ENCODE data around the gene MYRIP.

GRCh38 chr3:39937874-39938273 is 128.5 kb downstream of the MYRIP start:
- TF ChIP-seq CTCF (IDR thresholded peaks at IDR 0.05; ENCODE audit: low read length) (no peak), EZH2 (IDR thresholded peaks at IDR 0.05; ENCODE audit: borderline replicate concordance, low read length) (no peak)

Measured in OCI-LY1 (cell line).